Umbilical cord (tissue), 2 donors: ENCODE data around the gene ZNF79. TPM values are rescaled to one million over a fixed set of nuclear protein-coding genes. Genes with fewer than 3 reads are reported as not detected.
"Not testable (repeated sequence)": the region's sequence is repeated elsewhere in the genome, so short reads cannot be mapped to it uniquely, and the experiment has no call there.

Experiments
- DNase-seq: peaks from one replicate; pipeline ENCODE4 v3.0.0-alpha.2; 2015; ENCODE audit warnings: low spot score
- total RNA-seq: library from RNA; depleted of rRNA; stranded (reverse); fragments of >200 nt; gene quantifications from one replicate; pipeline ENCODE4 v1.2.3, GENCODE V29; 2014; ENCODE audit warnings: low replicate concordance; ENCODE audit not compliant: insufficient read depth

The ZNF79 gene
- total RNA-seq, 1 donor from 2014 or later = 15.2 TPM

DNA sequence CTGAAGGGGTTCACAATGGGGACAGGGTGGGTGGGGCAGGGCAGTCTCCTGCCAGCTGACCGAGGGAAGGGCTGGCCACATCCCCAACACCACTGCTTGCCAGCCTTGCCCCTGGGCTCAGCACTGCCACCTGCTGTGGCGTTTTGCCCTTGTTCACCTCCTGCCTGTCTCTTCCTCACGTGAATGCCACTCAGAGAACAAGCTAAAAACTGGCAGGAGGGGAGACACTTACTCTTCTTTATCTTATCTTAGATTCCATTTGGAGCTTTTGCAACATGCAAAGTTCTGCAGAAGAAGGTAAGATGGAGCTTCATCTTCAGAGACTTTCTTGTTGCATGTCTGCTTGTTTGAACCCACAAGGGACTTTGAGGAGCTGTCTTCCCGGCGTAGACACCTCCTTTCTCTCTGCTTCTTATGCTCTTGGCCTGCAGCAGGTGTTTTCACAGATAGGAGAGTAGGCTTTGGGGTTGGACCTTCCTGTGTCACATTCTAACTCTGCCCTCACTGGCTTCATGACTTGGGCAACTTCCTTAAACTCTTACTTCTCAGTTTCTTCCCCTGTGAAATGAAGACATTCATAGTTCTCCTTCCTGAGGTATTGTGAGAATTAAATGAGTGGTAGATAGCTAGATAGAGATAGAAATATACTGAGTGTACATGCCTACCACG is 31.3 kb downstream of the ZNF79 start:
- DNase-seq = no peak

DNA sequence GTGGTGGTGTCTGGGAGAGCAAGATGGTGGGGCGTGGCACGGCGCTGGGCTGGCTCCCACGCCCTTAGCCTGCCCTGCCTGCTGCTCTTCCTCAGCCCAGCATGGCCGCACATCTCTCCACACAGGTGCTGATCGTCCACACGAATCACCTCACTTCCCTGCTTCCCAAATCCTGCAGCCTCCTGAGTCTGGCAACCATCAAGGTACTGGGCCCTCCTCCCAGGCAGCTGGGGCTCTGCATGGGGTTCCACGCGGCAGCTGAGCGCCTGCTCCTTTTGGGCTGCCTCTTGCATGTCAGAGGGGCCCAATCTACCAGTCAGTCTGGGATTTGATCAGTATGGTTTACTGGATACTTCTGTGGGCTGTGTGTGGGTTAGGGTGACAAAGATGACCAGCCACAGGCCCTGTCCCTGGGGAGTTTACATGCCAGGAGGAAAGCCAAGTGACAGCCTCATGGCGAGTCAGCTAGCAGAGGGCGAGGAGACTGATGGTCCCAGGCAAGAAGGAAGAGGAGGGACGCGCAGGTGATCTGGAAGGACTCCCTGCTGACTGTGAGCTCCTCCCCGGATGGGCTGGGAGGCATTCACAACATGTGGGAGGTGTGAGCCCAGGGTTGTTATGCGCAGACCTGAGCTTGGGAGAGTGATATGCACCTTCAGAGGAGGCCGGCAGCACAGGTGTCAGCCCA is 33.2 kb downstream of the ZNF79 start:
- no peak for DNase-seq

DNA sequence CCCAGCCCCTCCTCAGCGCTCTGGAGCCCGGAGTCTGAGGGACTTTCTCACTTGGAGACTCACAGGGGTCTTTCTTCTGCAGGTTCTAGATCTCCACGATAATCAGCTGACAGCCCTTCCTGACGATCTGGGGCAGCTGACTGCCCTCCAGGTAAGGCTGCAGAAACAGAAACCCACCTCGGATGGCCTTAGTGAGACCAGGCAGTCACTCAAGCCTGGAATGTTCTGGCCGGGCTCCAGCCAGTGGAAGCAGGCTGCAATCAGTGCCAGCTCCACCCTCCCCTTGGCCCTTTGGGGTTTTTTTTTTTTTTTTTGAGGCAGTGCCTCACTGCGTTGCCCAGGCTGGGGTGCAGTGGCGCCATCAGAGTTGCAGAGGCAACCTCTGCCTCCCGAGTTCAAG is 34.7 kb downstream of the ZNF79 start:
- no peak for DNase-seq

DNA sequence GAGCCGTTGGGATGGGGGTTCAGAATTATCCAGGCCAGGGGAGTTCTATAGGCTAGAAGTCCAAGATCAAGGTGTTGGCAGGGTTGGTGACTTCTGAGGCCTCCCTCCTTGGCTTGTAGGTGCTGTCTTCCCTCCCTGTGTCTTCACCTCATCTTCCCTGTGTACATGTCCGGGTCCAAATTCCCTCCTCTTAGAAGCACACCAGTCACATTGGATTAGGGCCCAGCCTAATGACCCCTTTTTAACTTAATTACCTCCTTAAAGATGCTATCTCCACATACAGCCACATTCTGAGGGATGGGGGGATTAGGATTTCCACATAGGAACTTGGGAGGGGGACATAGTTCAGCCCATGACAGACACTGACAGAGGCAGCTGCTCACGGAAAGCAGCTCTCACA is 39.2 kb downstream of the ZNF79 start:
- no peak for DNase-seq

DNA sequence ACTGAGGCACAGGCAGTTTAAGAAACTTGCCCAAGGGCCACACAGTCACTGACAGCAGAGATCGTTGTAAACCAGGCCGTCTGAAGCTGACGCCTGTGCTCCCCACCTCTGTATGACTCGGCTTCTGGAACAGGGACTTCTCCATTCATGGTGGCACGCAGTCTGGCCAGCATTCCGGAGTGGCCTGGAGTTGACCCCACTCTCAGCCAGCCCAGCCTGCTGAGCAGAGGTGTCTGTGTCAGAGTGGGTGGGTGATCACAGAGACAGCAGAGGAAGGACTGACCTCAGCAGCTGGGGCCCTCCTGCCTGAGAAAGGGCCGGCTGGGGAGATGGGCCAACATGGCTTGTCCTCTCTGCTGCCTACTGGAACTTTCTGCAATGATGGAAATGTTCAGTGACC is 39.7 kb downstream of the ZNF79 start:
- peak; percentile 67 for DNase-seq

DNA sequence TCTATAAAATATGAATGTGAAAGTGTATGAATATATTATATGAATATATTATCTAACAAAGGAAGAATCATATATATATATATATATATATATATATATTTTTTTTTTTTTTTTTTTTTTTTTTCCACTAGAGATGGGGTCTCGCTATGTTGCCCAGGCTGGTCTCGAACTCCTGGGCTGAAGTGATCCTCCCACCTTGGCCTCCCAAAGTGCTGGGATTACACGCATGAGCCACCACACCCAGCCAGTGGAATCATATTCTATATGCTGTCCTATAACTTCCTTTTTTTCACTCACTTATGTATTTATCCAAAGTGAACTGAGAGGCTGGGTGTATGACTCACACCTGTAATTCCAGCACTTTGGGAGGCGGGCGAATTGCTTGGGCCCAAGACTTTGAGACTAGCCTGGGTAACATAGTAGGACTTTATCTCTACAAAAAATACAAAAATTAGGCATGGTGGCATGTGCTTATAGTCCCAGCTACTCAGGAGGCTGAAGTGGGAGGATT is 42.3 kb downstream of the ZNF79 start:
- DNase-seq = not testable (repeated sequence)

DNA sequence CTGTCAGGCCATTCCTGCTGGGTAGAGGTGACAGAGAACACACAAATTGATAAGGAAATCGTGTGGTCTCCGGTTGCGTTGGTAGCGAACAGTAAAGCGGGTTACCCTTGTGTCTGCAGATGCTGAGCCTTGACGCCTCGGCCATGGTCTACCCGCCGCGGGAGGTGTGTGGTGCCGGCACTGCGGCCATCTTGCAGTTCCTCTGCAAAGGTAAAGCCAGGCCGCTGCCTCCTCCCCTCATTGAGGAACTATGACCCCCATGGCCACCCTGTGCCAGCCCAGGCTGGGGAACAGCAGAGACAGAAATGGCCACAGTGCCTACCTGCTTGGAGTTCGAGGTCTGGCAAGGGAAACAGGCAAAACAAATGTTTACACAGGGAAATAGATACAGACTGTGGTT is 43.4 kb downstream of the ZNF79 start:
- DNase-seq = no peak

DNA sequence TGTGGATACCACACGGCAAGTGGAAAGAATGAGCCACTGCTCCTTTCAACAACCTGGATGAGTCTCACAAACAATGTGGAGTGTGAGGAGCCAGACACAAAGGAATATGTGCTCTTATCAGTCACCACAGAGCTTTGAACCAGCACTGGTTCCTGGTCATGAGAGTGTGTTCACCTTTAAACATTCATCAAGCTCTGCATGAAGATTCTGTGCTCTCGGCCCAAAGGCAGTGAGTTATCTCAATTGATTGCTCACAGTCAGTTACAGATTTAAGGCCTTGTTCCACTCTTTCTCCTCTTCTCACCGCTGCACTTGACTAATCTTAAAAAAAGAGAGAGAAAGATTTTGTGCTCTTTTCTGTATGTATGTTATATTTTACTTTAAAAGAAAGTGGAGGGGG is 46.5 kb downstream of the ZNF79 start:
- DNase-seq = no peak

DNA sequence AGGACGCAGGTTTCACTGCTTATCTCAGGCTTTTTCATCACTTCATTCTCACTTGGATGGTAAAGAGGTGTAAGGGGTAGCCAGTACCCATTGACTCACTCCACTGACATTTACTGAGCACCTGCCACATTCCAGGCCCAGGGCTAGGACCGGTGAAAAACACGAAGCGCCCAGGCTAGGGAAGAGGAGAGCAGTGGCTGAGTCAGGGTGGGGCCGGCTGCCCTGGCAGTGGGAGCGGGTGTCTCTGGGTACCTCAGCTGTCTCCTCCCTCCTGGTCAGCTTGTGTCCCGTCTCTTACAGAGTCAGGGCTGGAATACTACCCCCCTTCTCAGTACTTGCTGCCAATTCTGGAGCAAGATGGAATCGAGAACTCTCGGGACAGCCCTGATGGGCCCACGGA is 49.3 kb downstream of the ZNF79 start:
- DNase-seq = no peak

DNA sequence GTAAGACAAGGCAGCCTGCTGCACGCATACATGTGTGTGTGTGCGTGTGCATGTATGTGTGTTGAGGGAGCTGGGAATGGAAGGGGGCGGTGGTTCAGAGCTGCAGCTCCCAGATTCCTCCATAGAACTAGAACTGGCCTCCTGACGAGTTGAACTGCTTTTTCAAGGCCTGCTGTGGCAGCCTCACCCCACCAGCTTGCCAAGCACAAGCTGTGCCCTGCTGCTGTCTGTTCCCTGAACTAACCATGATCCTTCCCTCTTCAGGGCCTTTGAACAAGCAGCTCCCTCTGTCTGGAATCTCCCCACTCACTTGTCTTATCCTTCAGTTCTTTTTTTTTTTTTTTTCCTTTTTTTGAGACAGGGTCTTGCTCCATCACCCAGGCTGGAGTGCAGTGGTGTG is 49.8 kb downstream of the ZNF79 start:
- DNase-seq = no peak

DNA sequence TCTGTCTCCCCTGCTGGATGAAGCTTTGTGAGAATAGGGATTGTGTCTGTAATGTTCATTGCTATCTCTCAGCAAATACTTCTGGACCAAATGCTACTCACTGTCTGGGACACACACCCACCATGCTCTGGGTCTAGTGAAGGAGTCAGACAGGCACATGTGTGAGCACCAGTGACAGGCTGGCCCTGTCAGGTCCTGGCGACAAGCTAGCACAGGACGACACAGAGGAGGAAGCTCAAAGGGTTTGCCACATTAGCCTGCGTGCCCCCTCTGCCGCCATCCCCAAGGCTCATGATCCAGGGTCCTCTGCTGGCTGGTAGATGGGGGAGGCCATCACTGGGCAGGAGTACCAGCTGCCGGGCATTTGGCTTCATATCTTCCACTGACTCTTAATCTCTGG is 50.4 kb downstream of the ZNF79 start:
- no peak for DNase-seq

DNA sequence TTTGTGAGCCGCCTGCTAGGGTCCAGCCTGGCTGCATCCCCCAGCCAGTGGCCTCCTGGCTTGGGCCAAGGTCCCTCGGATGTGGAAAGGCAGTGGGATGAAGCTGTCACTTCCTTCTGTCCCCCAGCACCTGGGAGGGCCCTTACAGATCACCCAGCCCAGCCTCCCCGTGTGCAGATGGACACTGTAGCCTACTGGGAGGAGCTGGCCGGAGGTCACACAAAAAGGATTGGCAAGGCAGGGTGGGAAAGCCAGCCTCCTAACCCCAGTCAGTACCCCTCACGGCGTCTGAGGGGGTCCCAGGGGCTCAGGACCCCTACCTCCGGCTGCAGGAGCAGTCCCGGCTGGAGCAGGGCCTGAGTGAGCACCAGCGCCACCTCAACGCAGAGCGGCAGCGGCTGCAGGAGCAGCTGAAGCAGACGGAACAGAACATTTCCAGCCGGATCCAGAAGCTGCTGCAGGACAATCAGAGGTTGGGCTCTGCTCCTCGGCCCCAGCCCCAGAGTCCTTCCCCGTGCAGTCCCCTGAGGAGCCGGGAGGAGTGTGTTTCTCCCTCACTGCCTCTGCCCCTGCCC is 55.4 kb downstream of the ZNF79 start:
- DNase-seq = no peak

DNA sequence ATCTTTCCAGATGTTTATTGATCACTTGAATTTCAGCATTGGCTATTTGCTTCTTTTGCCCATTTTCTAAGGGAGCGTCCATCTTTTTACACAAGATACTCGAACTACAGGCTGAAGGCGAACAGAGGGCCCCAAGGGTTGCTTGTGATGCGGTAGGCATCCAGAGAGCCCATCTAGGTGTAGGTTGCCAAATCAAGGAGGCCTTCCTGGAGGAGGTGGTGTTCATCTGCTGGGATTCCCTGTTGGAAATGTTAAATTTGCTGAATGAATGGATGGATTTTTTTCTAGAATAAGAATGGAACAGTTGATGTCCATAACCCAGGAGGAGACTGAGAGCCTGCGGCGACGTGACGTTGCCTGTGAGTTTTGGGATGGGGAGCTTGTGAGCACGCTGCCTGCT is 58.5 kb downstream of the ZNF79 start:
- DNase-seq = no peak

DNA sequence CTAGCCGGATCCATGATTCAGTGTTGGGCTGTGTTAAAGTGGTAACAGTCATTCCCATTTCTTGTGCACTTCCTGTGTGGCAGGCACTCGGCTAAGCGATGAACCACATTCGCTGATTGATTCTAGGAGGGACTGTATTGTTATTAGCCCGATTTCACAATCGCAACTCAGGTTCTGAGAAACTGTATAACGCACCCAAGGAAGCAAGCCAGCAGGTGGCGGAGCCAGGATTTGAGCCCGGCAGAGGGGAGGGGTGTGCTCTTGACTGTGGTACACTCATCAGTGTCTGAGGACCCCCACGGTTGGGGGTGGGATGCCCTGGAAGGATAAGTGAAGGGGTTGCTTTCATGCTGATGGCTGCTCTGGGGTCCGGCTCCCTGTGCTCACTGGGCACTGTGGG is 61.8 kb downstream of the ZNF79 start:
- no peak for DNase-seq

DNA sequence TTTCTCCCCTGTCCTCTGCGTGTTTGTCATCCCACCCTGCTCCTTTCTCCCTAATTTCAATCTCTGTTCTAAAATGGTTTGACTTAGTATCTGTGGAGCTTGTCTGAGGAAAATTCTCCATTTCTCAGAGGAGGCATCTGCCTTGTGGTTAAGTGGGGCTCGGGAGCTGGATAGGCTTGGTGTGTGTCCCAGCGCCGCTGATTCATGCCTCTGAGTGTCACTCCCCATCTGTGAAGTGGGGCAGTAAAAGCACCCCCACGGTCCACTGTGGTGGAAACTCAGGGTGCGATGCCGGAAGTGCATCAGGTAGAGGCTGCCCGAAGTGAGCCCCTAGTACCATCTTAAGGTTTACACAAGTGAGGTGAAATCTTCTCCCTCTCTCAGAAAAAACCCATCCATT is 64.8 kb downstream of the ZNF79 start:
- DNase-seq = no peak

DNA sequence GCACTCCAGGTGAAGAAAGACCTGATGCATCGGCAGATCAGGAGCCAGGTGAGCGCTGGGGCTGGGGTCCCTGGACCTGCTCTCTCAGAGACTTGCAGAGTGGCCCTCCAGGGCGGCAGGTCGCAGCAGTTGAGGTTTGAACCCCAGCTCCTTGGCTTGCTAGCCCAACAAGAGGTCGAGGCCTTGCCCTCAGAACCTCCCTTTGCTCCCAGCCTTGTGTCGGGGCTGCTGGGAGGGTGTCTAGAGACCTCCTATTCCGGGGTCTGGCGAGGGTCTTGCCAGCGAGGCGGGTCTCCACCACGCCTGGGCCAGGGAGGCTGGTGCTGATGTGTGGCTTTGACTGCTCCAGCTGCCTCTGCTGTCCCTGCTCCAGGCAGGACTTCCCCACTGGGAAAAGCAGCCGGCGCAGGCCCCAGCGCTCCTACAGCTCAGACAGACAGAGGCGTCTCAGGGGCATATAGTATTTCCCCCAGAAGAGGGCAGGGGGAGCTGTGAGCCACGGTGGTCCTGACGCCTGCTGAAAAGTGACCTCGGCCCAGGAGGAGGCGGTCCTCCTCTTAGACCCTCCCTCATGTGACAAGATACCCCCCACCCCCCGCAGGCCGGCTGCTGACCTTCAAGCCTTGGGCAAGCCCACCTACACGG is 65.4 kb downstream of the ZNF79 start:
- DNase-seq = no peak

DNA sequence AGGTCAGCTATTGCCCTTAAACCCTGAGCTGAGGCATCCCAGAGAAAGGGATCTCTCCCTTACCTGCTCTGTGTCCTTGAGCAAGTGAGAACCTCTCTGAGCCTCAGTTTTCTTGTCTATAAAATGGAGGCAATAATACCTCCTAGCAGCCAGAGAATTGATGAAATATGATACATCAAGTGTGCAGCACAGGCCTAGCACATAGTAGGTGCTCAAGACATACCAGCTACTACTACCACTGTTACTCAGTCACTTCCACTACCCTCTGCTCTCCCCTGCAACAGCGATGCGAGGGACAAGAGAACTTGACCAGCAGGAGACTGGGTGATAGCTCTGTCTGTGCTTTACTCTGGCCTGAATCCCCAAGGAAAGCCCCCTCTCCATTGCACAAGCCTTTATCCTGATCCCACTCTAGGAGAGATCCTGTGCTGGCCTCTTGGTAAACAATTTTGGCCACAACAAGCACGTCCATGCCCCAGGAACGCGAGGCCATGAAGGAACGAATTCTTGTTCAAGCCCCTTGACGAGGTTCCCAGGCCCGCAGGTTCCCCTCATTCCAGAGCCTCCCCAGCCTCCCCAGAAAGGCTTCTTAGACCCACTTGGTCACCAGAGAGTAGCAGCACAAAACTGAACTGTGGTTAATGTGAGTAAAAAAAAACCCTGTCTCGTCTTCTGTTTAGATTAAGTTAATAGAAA is 66.5 kb downstream of the ZNF79 start:
- DNase-seq = no peak

DNA sequence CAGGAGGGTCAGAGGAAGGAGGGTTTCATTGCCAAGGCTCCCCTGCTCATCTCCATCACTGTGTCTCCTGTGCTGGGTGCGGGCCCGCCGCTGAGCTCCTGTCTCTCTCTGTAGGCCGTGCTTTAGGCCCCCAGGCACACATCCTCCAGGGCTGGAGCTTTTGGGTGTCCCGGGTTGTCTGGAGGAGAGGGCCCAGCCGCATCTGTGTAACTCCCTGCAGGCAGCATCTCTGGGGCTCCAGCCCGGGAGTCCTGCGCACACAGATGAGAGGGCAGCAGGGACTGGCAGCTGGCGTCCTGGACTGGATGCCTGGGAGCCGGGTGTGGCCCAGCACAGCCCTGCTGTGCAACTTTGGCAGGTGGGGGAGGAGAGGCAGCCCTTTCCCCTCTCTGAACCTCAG is 67.3 kb downstream of the ZNF79 start:
- no peak for DNase-seq

DNA sequence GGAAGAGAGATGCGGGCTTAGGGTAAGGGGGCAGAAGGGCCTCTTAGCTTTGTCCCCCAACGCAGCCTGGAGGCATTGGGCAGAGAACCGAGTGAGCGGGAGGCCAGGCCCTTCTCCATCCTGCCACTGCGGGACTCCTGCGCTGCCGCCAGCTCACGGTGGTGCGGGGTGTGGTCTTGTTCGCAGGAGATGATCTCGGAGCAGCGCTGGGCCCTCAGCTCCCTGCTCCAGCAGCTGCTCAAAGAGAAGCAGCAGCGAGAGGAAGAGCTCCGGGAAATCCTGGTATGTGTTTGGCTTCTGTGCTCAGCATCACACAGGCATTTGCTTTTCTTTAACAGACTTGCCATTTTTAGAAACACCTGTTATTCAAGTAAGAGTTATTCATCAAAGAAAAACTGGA is 68.4 kb downstream of the ZNF79 start:
- no peak for DNase-seq

DNA sequence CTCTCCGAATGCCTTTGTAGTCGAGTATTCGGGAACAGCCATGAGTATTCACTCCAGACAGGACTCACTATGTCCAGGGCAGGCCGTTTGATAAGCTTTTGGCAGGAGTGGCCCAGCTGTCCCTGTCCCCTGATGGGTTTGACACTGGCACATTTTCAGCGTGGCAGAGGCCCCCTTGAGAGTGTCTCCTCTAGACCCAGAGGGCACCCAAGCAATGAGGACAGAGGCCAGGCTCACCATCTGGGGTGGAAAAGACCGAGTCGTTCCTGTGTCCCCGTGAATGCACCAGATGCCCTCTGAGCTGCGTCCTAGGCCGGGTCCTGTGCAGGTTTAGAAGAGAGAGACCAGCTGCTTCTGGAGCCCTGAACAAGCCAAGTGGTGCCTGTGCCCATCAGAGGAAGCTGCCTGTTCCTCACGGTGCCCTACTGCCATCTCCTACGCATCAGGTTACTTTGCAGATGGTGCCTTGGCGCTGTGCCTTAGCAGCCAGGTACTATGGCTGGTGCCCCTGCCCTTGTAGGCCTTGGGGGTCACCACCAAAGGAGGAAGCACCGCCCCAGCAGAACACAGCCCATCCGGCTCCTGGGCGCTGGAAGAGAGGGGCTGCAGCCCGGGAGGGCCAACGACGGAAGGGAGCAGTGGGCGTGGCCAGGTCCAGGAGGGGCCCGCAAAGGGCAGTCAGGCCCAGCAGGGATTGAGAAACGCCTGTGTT is 69.6 kb downstream of the ZNF79 start:
- DNase-seq = no peak

DNA sequence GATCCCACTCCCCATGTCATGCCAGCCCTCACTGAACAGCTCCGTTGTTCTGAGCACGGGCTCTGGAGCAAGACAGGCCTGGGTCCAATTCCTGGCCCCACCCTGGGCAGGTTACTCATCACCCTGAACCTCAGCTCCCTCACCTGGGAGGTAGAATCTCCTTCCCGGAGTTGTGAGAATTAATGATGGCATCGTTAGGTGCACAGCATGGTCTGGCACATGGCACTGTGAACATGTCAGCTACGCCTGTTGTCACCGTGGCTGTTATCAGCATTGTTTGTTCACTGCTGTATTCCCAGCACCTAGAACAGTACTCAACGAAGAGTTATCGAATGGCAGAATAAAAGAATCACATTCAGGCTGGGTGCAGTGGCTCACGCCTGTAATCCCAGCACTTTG is 70.1 kb downstream of the ZNF79 start:
- no peak for DNase-seq
